H1 (cell line): ENCODE results near the gene KRTAP10-2. TPM values are rescaled to one million over a fixed set of nuclear protein-coding genes. Genes with fewer than 3 reads are reported as not detected.

Source experiments
- ATF3 ChIP-seq: IDR thresholded peaks from 2 replicates; pipeline ENCODE4 v1.6.1; 2011; ENCODE audit warnings: low read depth, mild to moderate bottlenecking, low read length; ENCODE audit not compliant: insufficient read depth
- CBX5 ChIP-seq: fragments of 300-800, 300-1000 bp; sonication (generic); IDR thresholded peaks from 2 replicates; pipeline ENCODE4 v1.7.1; 2016; ENCODE audit warnings: antibody characterized with exemption, low read length, low read depth
- CHD7 ChIP-seq: fragments of 300-600 bp; sonication (generic); IDR thresholded peaks from 2 replicates; pipeline ENCODE4 v1.7.1; 2012; ENCODE audit warnings: low read length, moderate library complexity, mild to moderate bottlenecking, inconsistent platforms; ENCODE audit not compliant: insufficient replicate concordance
- EP300 ChIP-seq, 2 experiments: IDR thresholded peaks; 1 replicate in 1 of 2; 2 replicates in 1 of 2; pipeline ENCODE4 v1.6.1; 2011 to 2012; ENCODE audit warnings: low read depth in 2 of 2, low read length in 2 of 2, mild to moderate bottlenecking in 2 of 2, borderline replicate concordance in 1 of 2, inconsistent platforms in 1 of 2, moderate library complexity in 1 of 2
- FOSL1 ChIP-seq: IDR thresholded peaks from 2 replicates; pipeline ENCODE4 v1.6.1; 2011; ENCODE audit warnings: mild to moderate bottlenecking, low read depth, low read length, moderate library complexity; ENCODE audit not compliant: insufficient read depth
- POLR2AphosphoS5 ChIP-seq: IDR thresholded peaks from 2 replicates; pipeline ENCODE4 v1.6.1; 2011; ENCODE audit warnings: low read depth, low read length
- SP1 ChIP-seq: IDR thresholded peaks from 2 replicates; pipeline ENCODE4 v1.6.1; 2011; ENCODE audit warnings: low read depth, low read length
- SUZ12 ChIP-seq: fragments of 200-600 bp; sonication (generic); IDR thresholded peaks from 2 replicates; pipeline ENCODE4 v1.6.1; 2012; ENCODE audit warnings: mild to moderate bottlenecking, inconsistent platforms, low read length, moderate library complexity, mixed read lengths
- polyA plus RNA-seq, 7 experiments: library from polyadenylated mRNA; depleted of rRNA in 3 of 7; stranded (reverse) in 5 of 7; unstranded in 2 of 7; fragments of >200 nt in 5 of 7; fragments of 200-250 nt in 2 of 7; gene quantifications; 1 replicate in 5 of 7; 2 replicates in 1 of 7; 4 replicates in 1 of 7; pipeline versions ENCODE4 v1.2.1 to v1.2.3, GENCODE V29; 2011 to 2013; ENCODE audit warnings: missing spikeins in 2 of 7, mixed read lengths in 2 of 7
- total RNA-seq: library from RNA; stranded (reverse); fragmentation: NEBNext Ultra II Directional; extraction: Animal tissue kit (Norgen Biotek cat#: 25700); gene quantifications from 2 replicates; pipeline ENCODE4 v1.2.1, GENCODE V29; 2021

Gene KRTAP10-2
- total and polyA plus RNA-seq, 2 of the 8 experiments (the other 6 are each of a cell fraction or from before 2014, with no cell fraction given) = 0.11 TPM; not detected in 1

DNA sequence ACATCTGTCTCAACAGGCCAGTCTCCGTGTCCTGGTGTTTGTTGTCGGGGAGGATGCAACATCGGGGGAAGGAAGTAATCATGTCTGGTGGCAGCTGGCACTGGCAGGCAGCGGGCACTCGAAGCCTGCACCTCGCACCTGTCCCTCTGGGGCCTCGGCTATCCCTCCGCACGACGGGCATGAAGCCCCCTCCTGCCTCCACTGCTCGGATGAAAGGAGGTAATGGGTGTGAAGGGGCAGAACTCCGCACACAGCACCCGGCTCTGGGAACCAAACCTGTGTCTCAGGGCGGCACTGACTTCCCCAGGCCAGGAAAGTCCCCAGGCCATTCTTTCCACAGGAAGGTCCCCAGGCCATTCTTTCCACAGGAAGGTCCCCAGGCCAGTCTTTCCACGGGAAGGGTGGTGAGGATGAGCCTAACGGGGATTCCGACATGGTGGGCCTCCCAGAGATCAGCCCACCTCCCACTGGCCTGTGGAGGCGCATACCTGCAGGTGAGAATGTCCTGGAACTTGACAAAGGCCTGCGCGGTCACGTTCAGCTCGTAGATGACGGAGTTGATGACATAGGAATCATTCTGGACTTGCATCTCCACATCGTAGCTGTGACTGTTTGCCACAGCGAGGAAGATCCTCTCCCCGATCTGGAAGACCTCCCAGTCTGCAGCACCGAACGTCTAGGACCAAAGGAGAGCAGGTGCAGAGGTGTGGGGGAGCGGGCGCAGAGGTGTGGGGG is 42.4 kb downstream of the KRTAP10-2 start (continued):
- TF ChIP-seq CHD7 (no peak), POLR2AphosphoS5 (no peak), ATF3 (no peak), FOSL1 (no peak), SUZ12 (no peak), CBX5 (no peak), EP300 (IDR thresholded peaks at IDR 0.05; ENCODE audit: borderline replicate concordance in 1 of 2, low read depth in 2 of 2, low read length in 2 of 2) (no peak), SP1 (no peak)
